HCEC 1CT (cell line): ENCODE data around the gene PKIB.
A peak's percentile ranks its signal among the peaks of the same experiment; 100 is the strongest.
"Not testable (repeated sequence)": the region's sequence is repeated elsewhere in the genome, so short reads cannot be mapped to it uniquely, and the experiment has no call there.

Source experiments
- DNase-seq: peaks from one replicate; pipeline ENCODE4 v3.0.0-alpha.2; 2017

The PKIB gene, protein sequence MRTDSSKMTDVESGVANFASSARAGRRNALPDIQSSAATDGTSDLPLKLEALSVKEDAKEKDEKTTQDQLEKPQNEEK

DNA sequence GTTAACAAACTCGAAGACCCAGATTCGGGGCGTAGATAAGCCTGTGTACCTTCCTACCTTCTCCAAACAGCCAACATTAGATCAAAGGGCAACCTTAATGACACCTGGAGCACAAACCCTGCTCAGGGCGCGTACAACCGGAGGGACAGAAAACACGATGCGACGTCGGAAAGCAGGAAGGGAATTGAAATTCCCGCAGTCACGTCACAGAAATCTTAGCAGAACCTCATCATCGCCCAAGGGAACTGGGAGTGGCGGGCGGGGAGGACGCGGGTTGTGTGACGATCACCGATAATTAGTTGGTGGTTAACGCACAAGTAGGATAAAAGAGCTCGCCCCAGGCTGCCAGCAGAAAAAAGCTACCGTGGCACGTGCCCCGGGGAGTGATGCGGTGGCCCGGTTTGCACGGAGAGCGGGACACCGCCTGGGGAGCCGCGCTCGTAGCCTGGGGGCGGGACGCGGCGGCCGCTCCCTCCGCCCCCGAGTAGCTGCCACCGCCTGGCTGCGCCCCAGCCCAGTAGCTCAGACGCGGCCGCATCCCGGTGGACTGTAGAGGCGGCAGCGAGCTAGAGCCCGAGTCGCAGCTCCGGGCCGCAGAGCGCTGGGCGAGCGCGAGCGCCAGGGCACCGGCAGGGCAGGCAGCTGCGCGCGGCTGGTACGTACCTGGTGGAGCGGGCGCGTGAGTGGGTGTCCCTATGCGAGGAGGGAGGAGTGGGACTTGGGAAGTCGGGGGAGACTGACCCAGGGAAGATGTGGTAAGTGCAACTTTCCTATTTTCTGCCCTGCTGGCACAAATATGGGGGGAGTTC, at the start of gene PKIB:
Gene PKIB (plus strand): TSS at position 525 of the 809 bp plus-strand sequence. CDS start 107,390 bp downstream, outside the sequence.
- DNase-seq: peak; percentile 79

DNA sequence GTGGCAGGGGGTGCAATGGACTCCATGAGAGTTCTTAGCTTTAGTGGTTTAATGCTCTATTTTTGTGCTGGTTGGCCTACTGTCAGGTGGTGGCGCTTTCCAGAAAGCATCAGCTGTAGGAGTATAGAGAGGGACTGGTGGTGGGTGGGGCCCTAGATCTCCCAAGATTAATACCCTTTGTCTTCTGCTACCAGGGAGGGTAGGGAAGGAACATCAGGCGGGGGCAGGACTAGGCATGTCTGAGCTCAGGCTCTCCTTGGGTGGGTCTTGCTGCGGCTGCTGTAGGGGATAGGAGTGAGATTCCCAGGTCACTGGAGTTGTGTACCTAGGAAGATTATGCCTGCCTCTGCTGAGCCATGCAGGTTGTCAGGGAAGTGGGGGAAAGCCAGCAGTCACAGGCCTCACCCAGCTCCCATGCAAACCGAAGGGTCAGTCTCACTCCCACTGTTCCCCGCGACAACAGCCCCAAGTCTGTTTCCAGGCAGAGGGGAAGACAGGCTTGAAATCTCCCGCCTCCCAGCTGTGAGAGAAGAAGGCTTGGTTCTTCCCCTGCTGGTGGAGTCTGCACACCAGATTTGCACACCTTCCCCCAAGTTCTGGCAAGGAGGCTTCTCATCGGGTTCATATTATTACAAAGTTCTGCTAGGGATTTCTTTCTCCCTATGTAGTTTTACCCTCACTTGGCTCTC, 46.7 kb upstream of the PKIB start:
- no peak for DNase-seq

- no peak for DNase-seq
Measured at GRCh38 chr6:122564230-122564629, 46.0 kb upstream of the PKIB start.

DNA sequence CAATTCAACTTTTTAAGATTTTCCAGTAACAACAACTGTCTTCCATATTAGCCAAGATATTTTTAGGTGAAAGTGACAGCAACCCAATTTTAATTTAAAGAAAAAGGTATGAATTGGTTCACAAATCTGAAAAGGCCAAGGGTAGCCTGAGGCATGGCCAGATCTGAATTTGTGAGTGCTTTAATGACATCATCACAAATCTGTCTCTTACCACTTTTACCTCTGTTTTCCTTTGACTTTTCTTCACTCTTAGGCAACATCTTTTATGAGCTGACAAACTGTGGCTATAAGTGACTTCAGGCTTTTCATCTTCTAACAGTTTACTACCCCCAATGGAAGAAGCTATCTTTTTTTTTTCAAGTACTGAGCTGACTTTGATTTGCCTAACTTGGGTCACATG, 44.5 kb upstream of the PKIB start:
- DNase-seq: no peak

DNA sequence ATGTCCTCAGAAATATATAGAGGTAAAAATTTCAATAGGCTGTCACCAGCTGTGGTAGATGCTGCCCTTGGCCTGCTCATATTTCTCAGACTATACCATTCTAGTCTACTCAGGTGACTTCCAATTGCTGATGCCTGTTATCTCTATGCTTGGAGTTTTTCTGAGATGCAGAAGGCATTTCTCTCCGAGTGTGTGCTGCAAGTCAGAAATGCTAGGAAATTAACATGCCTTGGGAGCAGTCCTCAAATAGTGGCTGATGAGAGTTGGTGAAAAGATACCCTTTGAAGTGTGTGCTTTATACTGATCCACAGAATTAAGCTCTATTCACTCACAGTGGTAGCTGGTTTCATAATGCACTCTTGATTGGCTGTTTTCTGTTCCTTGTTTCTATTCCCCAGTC, 43.2 kb upstream of the PKIB start:
- no peak for DNase-seq

DNA sequence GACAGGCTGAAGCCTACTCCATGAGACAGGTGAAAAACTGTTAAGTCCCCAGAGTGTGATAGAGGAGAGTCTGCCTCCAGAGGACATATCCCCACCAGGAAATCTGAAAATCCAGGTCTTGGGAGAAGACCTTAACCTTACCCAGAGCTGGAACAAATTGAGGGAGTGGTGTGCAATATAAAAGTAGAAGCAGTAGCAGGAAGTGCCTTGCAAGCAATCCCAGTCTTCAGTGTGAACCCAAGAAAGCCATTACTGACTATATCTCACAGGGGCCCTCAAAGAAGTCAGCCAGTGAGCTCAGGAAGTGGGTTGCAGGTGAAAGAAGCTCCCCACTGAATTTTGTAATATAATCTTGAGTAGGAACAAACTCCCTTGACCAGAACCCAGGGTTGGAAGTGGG, 41.9 kb upstream of the PKIB start:
- DNase-seq: no peak

DNA sequence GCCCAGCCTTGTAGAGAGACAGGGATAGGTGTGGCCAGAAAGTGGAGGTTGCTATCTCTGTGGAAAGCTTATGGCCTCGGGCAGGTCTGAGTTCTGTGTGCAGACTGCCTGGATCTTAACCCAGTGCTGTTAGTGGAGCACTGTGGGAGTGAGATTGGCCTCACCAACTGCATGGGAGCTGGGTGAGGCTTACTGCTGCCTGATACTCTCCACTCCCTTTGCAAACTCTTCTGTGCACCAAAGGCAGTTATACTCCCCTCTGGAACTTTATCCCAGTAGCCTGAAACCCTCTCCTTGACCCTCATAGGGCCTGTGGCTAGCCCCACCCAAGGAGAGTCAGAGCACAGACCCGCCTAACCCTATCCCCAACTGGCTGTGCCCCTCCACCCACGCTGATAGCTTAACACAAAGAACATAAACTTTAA, 41.4 kb upstream of the PKIB start:
- DNase-seq: no peak

DNA sequence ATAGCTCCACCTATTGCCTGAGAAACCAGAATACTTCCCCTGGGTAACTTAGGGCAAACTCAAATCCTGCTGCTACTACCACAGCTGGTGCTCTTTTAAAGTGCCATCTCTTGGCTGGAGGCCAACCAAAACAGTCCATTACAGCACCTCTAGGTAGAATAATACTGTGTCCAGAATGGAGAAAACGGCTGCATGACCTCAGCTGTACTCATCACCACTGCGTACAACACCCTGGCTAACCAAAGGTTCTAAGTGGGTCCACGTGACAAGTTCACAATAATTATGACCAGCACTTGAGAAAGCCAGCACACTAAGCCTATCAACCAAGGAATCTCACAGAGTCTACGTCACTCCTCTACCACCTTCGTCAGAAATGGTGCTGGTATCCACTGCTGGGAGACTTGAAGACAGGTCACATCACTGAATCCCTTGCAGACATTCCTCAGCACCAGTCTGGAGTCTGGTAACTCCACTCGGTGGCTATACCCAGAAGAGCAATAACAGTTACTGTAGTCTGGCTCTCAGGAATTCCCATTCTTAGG, 40.9 kb upstream of the PKIB start:
- no peak for DNase-seq

DNA sequence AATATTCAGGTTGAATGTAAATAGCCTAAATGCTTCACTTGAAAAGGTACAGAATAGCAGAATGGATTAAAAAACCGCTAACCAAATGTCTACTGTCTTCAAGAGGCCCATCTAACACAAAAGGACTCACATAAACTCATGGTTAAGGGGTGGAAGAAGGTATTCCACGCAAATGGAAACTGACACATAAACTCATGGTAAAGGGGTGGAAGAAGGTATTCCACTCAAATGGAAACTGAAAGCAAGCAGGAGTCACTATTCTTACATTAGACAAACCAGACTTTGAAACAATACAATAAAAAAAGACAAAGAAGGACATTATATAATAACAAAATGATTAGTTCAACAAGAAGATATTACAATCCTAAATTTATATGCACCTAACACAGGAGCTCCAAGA, 38.3 kb upstream of the PKIB start:
- no peak for DNase-seq

GRCh38 chr6:122576888-122577287, 33.3 kb upstream of the PKIB start:
- DNase-seq: no peak

DNA sequence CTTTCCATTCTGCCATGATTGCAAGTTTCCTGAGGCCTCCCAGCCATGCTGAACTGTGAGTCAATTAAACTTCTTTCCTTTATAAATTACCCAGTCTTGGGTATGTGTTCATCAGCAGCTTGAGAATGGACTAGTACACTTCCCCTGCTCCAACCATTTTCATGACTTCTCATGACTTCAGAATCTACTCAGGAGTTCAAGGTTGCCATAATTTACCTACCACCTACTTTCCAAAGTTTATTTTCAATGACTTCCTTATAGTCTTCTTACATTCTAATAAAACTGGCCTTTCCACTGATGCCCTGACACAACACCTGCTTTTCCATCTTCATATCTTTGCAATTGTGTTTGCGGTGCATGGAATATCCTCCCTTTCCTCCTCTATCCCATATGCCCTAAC, 31.2 kb upstream of the PKIB start:
- DNase-seq: no peak

GRCh38 chr6:122580737-122581136, 29.5 kb upstream of the PKIB start:
- peak; percentile 49 for DNase-seq

DNA sequence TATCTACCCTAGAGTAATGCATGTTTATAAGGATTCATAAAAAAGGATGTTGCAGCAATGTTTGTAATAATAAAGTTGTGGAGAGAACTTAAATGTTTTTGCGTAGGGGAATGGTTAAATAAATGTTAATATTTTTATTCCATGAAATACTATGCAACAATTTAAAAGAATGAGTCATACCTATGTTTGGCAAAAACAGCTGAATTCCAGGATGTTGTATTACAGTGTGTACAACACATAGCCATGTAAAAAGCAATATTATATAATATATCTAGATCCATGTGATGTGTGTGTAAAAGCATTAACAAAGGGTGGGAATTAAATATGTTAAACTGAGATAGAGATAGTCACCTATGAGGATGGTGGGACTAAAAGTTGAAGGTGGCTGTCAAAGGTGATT, 21.1 kb upstream of the PKIB start:
- DNase-seq: peak; percentile 52

DNA sequence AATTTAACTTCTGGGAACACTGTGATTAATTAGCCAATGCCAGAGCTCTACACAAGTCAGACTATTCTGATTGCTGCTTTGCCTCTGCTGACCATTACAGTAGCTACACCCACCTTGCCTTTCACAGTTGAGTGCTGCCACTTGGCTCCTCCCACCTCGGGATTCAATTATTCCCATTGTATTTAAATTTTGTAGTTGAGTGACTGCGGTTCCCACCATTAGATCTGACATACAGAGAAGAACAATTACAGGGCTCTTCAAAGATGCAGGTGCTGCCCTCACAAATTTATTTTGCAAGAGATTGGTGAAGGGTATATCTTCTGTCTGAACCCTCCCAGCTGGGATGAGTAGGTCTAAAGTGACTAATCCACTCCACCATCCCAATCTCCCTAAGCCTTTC, 11.9 kb upstream of the PKIB start:
- not testable (repeated sequence) for DNase-seq

- DNase-seq: no peak
Measured at GRCh38 chr6:122604676-122605075, 5.5 kb upstream of the PKIB start.

GRCh38 chr6:122610690-122611455, 668 bp downstream of the PKIB start:
- no peak for DNase-seq

DNA sequence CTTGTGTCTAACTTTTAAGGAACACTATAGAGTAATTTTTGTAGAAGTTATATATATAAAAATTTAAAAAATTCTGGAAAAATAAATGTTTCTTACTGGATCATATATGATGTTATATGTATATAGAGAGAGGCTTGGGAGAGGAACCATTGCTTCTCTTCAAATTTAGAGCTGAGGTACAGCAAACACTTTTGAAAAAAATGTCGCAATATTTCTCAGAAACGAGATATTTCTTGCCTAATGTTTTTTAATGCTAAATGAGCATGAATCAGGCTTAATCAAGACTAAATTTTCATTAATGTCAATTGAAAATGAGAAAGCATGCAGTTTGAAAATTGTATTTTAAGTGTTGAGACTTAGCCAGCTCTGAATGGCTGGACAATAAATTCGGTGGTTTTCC, 2.6 kb downstream of the PKIB start:
- no peak for DNase-seq

GRCh38 chr6:122614303-122614702, 4.1 kb downstream of the PKIB start:
- no peak for DNase-seq

GRCh38 chr6:122615409-122615808, 5.2 kb downstream of the PKIB start:
- no peak for DNase-seq

DNA sequence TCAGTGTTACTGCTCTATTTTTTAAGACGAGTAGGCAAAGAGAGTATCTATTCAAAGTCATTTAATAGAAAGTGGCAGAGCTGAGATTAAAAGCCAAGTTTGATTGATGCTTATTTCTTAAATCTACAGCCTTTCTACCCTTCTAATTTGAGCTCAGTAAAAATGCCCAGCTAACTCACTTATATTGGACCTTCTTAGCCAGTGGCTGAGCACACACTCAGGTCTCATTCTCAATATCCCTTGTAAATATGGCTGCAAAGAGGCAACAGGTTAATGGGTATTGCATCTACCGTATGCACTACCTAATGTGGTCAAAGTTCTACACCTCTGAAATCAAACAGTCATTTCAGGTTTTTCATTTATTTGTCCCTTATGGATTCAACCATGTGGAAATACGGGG, 6.7 kb downstream of the PKIB start:
- no peak for DNase-seq

GRCh38 chr6:122619309-122619708, 9.1 kb downstream of the PKIB start:
- no peak for DNase-seq

GRCh38 chr6:122620428-122620827, 10.2 kb downstream of the PKIB start:
- no peak for DNase-seq

GRCh38 chr6:122620902-122621301, 10.7 kb downstream of the PKIB start:
- peak; percentile 76 for DNase-seq
